WERI-Rb-1 (cell line): ENCODE results near the gene CLEC1B.
"Not testable (repeated sequence)": the region's sequence is repeated elsewhere in the genome, so short reads cannot be mapped to it uniquely, and the experiment has no call there.

Experiments used
- DNase-seq: peaks from one replicate; pipeline ENCODE4 v3.0.0-alpha.2; 2020
- H3K27ac ChIP-seq: fragments of 250-450 bp; sonication (Bioruptor Pico); 2 replicates; pipeline ENCODE4 v1.5.1; 2020; ENCODE audit warnings: mild to moderate bottlenecking, moderate library complexity
- H3K27me3 ChIP-seq: fragments of 250-450 bp; sonication (Bioruptor Pico); 2 replicates; pipeline ENCODE4 v1.5.1; 2021; ENCODE audit warnings: mild to moderate bottlenecking, low read depth, moderate library complexity; ENCODE audit not compliant: insufficient read depth, severe bottlenecking
- H3K36me3 ChIP-seq: fragments of 250-450 bp; sonication (Bioruptor Pico); 2 replicates; pipeline ENCODE4 v1.5.1; 2020; ENCODE audit warnings: mild to moderate bottlenecking, moderate library complexity
- H3K4me3 ChIP-seq: 2 replicates; pipeline ENCODE4 v1.5.1; 2011; ENCODE audit warnings: low read depth, mild to moderate bottlenecking, control low read depth, low read length
- H3K9me3 ChIP-seq: fragments of 250-450 bp; sonication (Bioruptor Pico); 2 replicates; pipeline ENCODE4 v1.5.1; 2021; ENCODE audit warnings: mild to moderate bottlenecking, moderate library complexity; ENCODE audit not compliant: severe bottlenecking
- TF ChIP-seq, protein P1 (sequence below): IDR thresholded peaks from 2 replicates; pipeline ENCODE4 v1.5.1; 2011; ENCODE audit warnings: low read depth, mild to moderate bottlenecking, control low read depth, inconsistent platforms, low read length

Gene CLEC1B

DNA sequence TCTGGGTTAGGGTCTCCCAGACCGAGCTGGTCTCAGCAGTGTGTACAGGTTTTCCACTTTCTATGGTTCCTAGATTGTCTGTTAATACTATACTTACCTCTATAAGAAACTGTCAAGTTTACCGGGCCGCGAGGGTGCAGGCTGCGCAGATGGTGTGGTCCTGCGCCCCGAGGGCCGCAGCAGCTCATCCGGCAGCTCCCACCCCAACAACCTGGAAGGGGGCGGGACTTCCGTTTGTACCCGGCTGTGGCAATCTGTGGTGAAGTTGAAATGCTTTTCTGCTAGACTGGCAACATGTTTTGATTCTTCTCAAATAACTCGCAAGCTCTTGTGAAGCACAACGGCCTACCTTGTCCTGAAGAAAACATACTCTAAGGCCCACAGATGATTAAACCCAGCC is 31.5 kb upstream of the CLEC1B start, which contains the start of gene CLEC9A:
TSS of gene CLEC9A (plus strand) at position 237 of the 400 bp plus-strand sequence. CDS start 22,006 bp downstream, outside the sequence.
- Histone ChIP-seq H3K27ac (no peak within 1 kb of the TSS), H3K4me3 (no peak within 1 kb of the TSS), H3K36me3 (no peaks in the 10 kb centered on the region), H3K27me3 (no peaks in the 10 kb centered on the region), H3K9me3 (no peaks in the 10 kb centered on the region)
- TF ChIP-seq, protein P1, sequence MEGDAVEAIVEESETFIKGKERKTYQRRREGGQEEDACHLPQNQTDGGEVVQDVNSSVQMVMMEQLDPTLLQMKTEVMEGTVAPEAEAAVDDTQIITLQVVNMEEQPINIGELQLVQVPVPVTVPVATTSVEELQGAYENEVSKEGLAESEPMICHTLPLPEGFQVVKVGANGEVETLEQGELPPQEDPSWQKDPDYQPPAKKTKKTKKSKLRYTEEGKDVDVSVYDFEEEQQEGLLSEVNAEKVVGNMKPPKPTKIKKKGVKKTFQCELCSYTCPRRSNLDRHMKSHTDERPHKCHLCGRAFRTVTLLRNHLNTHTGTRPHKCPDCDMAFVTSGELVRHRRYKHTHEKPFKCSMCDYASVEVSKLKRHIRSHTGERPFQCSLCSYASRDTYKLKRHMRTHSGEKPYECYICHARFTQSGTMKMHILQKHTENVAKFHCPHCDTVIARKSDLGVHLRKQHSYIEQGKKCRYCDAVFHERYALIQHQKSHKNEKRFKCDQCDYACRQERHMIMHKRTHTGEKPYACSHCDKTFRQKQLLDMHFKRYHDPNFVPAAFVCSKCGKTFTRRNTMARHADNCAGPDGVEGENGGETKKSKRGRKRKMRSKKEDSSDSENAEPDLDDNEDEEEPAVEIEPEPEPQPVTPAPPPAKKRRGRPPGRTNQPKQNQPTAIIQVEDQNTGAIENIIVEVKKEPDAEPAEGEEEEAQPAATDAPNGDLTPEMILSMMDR, result no peak
- no peak for DNase-seq

GRCh38 chr12:10027721-10028120 is 28.8 kb upstream of the CLEC1B start:
- no peaks in the 10 kb centered on the region for H3K27me3 ChIP-seq
- no peaks in the 10 kb centered on the region for H3K36me3 ChIP-seq
- no peak for DNase-seq
- no peak overlapping the region for H3K4me3 ChIP-seq
- TF ChIP-seq, protein P1, result no peak
- no peak overlapping the region for H3K27ac ChIP-seq
- H3K9me3 ChIP-seq, result no peaks in the 10 kb centered on the region

- H3K36me3 ChIP-seq, result no peaks in the 10 kb centered on the region
- no peak for DNase-seq
- TF ChIP-seq, protein P1, result no peak
- no peak overlapping the region for H3K27ac ChIP-seq
- no peak overlapping the region for H3K4me3 ChIP-seq
- no peaks in the 10 kb centered on the region for H3K9me3 ChIP-seq
- H3K27me3 ChIP-seq, result no peaks in the 10 kb centered on the region
Observed at GRCh38 chr12:10027311-10027710, 28.4 kb upstream of the CLEC1B start.

DNA sequence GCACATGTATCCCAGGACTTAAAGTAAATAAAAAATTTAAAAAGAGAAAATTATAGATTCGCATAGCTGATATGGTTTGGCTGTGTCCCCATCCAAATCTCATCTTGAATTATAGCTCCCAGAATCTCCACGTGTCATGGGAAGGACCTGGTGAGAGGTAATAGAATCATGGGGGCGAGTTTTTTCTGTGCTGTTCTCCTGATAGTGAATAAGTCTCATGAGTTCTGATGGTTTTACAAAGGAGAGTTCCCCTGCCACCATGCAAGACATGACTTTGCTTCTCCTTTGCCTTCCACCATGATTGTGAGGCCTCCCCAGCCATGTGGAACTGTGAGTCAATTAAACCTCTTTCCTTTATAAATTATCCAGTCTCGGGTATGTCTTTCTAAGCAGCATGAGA is 27.7 kb upstream of the CLEC1B start:
- H3K36me3 ChIP-seq, H3K9me3 ChIP-seq, H3K4me3 ChIP-seq, H3K27me3 ChIP-seq, DNase-seq, H3K27ac ChIP-seq: not testable (repeated sequence)

DNA sequence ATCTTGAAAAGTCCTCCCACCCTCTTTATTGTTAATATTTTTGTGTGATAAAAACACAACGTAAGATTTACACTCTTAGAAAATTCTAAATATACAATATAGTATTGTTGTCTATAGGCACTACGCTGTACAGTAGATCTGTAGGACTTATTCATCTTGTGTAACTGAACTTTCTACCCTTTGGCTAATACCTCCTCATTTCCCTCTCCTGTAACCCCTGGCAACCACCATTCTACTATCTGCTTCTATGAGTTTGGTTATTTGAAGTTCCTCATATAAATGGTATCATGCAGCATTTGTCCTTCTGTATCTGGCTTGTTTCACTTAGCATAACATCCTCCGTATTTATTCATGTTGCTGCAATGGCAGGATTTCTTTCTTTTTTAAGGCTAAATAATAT is 26.3 kb upstream of the CLEC1B start:
- DNase-seq, result no peak
- Histone ChIP-seq H3K36me3 (no peaks in the 10 kb centered on the region), H3K9me3 (no peaks in the 10 kb centered on the region), H3K27ac (no peak overlapping the region), H3K27me3 (no peaks in the 10 kb centered on the region), H3K4me3 (no peak overlapping the region)
- TF ChIP-seq, protein P1, result no peak

GRCh38 chr12:10021342-10021741 is 22.4 kb upstream of the CLEC1B start:
- TF ChIP-seq, protein P1, result no peak
- Histone ChIP-seq H3K9me3 (no peaks in the 10 kb centered on the region), H3K36me3 (no peaks in the 10 kb centered on the region), H3K27me3 (no peaks in the 10 kb centered on the region), H3K27ac (no peak overlapping the region), H3K4me3 (no peak overlapping the region)
- DNase-seq, result no peak
